WI38 (cell line): ENCODE data around the gene BPIFB6.

Source experiments
- H3K4me3 ChIP-seq: 2 replicates; pipeline ENCODE4 v1.5.1; 2011; ENCODE audit warnings: low read depth, mild to moderate bottlenecking, control low read depth, low read length
- TF ChIP-seq, protein P1 (sequence below): IDR thresholded peaks from 2 replicates; pipeline ENCODE4 v1.5.1; 2012; ENCODE audit warnings: low read depth, mild to moderate bottlenecking, control low read depth, low read length

Gene BPIFB6

GRCh38 chr20:33019465-33020277 is 11.8 kb upstream of the BPIFB6 start:
- TF ChIP-seq, protein P1, sequence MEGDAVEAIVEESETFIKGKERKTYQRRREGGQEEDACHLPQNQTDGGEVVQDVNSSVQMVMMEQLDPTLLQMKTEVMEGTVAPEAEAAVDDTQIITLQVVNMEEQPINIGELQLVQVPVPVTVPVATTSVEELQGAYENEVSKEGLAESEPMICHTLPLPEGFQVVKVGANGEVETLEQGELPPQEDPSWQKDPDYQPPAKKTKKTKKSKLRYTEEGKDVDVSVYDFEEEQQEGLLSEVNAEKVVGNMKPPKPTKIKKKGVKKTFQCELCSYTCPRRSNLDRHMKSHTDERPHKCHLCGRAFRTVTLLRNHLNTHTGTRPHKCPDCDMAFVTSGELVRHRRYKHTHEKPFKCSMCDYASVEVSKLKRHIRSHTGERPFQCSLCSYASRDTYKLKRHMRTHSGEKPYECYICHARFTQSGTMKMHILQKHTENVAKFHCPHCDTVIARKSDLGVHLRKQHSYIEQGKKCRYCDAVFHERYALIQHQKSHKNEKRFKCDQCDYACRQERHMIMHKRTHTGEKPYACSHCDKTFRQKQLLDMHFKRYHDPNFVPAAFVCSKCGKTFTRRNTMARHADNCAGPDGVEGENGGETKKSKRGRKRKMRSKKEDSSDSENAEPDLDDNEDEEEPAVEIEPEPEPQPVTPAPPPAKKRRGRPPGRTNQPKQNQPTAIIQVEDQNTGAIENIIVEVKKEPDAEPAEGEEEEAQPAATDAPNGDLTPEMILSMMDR: no peak

GRCh38 chr20:33020278-33021161 is 10.9 kb upstream of the BPIFB6 start:
- H3K4me3 ChIP-seq: no peak overlapping the region
- TF ChIP-seq, protein P1: no peak

More at GRCh38 chr20:33019465-33020277, 11.8 kb upstream of the BPIFB6 start:
- H3K4me3 ChIP-seq: no peak overlapping the region

- no peak overlapping the region for H3K4me3 ChIP-seq
- TF ChIP-seq, protein P1: no peak
These were observed 9.6 kb upstream of the BPIFB6 start for GRCh38 chr20:33021879-33022278.

DNA sequence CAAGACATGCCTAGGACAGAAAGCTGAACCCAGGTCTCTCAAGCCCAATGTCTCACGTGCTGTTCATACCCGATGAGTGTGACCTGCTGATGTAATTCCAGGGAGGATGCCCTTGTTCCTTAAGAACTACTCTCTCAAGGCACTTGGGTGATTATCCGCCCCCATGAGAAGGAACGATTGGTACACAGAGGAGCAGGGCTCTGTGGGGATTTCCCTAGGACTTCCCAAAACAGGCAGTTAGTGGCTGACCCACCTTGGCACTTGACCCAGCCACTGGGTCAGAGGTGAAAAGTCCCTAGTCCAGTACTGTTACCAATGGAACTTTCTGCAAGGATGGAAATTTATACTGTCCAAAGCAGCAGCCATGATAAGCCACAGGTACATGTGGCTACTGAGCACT is 9.2 kb upstream of the BPIFB6 start:
- H3K4me3 ChIP-seq: no peak overlapping the region

GRCh38 chr20:33022694-33023438 is 8.6 kb upstream of the BPIFB6 start:
- TF ChIP-seq, protein P1: no peak
- H3K4me3 ChIP-seq: no peak overlapping the region

More for the DNA sequence above, 9.2 kb upstream of the BPIFB6 start:
- TF ChIP-seq, protein P1: no peak

- no peak overlapping the region for H3K4me3 ChIP-seq
- TF ChIP-seq, protein P1: no peak
These were observed 7.8 kb upstream of the BPIFB6 start for GRCh38 chr20:33023439-33024242.
